Upper lobe of left lung (tissue), 6 donors: ENCODE measurements around the gene OR56A1. TPM values are rescaled to one million over a fixed set of nuclear protein-coding genes. Genes with fewer than 3 reads are reported as not detected.

ENCODE experiments used
- ATAC-seq, 2 donors: fragments of 200-7000 bp; cut with Tn5 transposase; one replicate each; pipeline ENCODE4 v1.9.1; 2022; ENCODE audit warnings: mild to moderate bottlenecking in 2 of 2, moderate library complexity in 2 of 2; ENCODE audit not compliant: low FRiP score in 2 of 2
- DNase-seq, 2 donors: peaks; one replicate each; pipeline ENCODE4 v3.0.0-alpha.2; 2019 to 2020
- H3K27ac ChIP-seq, 4 donors: fragments of 200-600 bp; sonication (generic); one replicate each; pipeline ENCODE4 v1.5.1; 2016 to 2019
- H3K27me3 ChIP-seq, 4 donors: fragments of 200-600 bp; sonication (generic); one replicate each; pipeline ENCODE4 v1.5.1; 2017 to 2019
- H3K36me3 ChIP-seq, 4 donors: fragments of 200-600 bp; sonication (generic); one replicate each; pipeline ENCODE4 v1.5.1; 2016 to 2019
- H3K4me1 ChIP-seq, 4 donors: fragments of 200-600 bp; sonication (generic); one replicate each; pipeline ENCODE4 v1.5.1; 2018 to 2019
- H3K4me3 ChIP-seq, 4 donors: fragments of 200-600 bp; sonication (generic); one replicate each; pipeline ENCODE4 v1.5.1; 2017 to 2019; ENCODE audit warnings: mild to moderate bottlenecking in 2 of 4, moderate library complexity in 1 of 4
- H3K9me3 ChIP-seq, 4 donors: fragments of 200-600 bp; sonication (generic); one replicate each; pipeline ENCODE4 v1.5.1; 2018 to 2019
- EP300 ChIP-seq, 4 donors: sonication (generic); formaldehyde crosslinking; IDR thresholded peaks; one replicate each; pipeline ENCODE4 v1.5.1; 2017; ENCODE audit warnings: antibody characterized with exemption in 4 of 4, control low read depth in 2 of 4
- POLR2A ChIP-seq, 4 donors: fragments of 450-650 bp; IDR thresholded peaks; one replicate each; pipeline ENCODE4 v1.5.1; 2016 to 2017; ENCODE audit warnings: antibody characterized with exemption in 4 of 4, mild to moderate bottlenecking in 2 of 4
- POLR2AphosphoS5 ChIP-seq, 2 donors: sonication (generic); formaldehyde crosslinking; IDR thresholded peaks; one replicate each; pipeline ENCODE4 v1.5.1; 2017; ENCODE audit warnings: antibody characterized with exemption in 2 of 2
- WGBS, 2 donors: methylation state at CpG; one replicate each; pipeline ENCODE4 v1.1.5; 2017 to 2018; 5-methylcytosine and 5-hydroxymethylcytosine counted together
- total RNA-seq, 6 donors: library from RNA; depleted of rRNA in 4 of 6; stranded (reverse); fragments of >200 nt in 4 of 6; gene quantifications; one replicate each; pipeline versions ENCODE4 v1.1.0 to v1.2.1, GENCODE V29; 2016 to 2021
- TF ChIP-seq, protein P1 (sequence below), 6 experiments: fragments of 450-650 bp in 4 of 6; fragments of 200-600 bp in 2 of 6; sonication (generic) in 2 of 6; IDR thresholded peaks; one replicate each; pipeline ENCODE4 v1.5.1; 2016 to 2019; ENCODE audit warnings: antibody characterized with exemption in 6 of 6
- donor health status: DM: no; HTN: no; CAD: no; lungs with moderate emphysema.
- donor health status: DM: no; HTN: yes; CAD: no; lungs with severe emphysema.

OR56A1 gene
- total RNA-seq, 6 donors from 2014 or later, result 0.15 TPM; not detected in 5

DNA sequence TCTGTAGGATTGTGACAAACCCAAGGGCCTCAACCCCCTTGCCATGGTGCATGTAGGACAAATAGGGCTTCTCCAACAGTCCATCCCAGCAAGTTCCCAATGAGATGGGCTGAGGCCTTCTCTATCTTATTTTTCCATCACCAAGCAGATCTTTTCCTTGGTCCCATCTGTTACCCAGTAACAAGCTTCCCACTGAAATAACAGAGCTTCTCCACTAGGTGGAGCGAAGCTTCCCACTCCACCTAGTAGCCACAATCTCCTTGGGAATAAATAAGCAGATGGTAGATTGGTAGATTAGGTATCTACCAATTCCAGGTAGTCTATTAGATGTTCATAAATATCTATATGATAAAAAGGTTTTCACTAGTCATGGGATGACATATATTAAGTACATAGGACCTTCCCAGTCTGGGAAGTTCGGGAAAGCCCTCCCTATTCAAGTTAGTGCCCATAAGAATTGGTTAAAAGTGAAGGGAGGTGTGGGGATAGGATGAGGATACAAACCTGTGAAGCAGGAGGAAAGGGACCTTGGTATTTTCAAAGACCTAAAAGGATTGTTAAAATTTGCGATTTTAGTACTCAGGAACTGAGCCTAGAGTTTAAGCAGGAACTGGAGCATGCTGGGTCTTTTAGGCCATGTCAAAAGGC is 37.8 kb downstream of the OR56A1 start:
- Histone ChIP-seq H3K4me3 (no peak overlapping the region), H3K4me1 (no peaks in the 10 kb centered on the region), H3K27ac (no peak overlapping the region), H3K27me3 (no peaks in the 10 kb centered on the region), H3K9me3 (no peaks in the 10 kb centered on the region), H3K36me3 (no peaks in the 10 kb centered on the region)
- no peak for TF ChIP-seq POLR2AphosphoS5 (IDR thresholded peaks at IDR 0.05)
- TF ChIP-seq, protein P1, sequence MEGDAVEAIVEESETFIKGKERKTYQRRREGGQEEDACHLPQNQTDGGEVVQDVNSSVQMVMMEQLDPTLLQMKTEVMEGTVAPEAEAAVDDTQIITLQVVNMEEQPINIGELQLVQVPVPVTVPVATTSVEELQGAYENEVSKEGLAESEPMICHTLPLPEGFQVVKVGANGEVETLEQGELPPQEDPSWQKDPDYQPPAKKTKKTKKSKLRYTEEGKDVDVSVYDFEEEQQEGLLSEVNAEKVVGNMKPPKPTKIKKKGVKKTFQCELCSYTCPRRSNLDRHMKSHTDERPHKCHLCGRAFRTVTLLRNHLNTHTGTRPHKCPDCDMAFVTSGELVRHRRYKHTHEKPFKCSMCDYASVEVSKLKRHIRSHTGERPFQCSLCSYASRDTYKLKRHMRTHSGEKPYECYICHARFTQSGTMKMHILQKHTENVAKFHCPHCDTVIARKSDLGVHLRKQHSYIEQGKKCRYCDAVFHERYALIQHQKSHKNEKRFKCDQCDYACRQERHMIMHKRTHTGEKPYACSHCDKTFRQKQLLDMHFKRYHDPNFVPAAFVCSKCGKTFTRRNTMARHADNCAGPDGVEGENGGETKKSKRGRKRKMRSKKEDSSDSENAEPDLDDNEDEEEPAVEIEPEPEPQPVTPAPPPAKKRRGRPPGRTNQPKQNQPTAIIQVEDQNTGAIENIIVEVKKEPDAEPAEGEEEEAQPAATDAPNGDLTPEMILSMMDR (IDR thresholded peaks at IDR 0.05), result peak in 5 of 6 experiments; percentile 20 to 47 (median 33)
- no peak for DNase-seq
- ATAC-seq, result peak in 1 of 2 donors; percentile 53
- 58 to 61% methylated on average over 3 of the region's 3 CpGs for WGBS, 2 donors

DNA sequence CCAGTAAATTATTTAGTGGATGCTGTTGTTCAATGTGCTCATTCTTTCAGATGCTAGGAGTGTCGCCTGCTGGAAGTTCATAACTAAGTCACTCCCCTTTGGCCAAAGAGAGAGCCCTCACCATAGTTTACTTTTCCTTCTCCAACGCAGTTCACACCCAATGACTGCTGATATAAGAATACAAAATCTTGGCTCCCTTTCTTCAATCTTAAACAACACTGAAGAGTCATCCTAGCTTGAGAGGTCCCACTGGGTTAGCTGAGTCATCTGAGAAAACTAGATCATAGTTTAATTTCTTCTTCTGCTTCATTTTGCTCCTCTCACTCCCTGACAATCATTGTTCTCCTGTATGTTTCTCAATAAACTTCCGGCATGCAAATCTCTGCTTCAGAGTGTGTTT is 38.4 kb downstream of the OR56A1 start:
- Histone ChIP-seq H3K27me3 (no peaks in the 10 kb centered on the region), H3K9me3 (no peaks in the 10 kb centered on the region), H3K36me3 (no peaks in the 10 kb centered on the region), H3K4me1 (no peaks in the 10 kb centered on the region), H3K27ac (no peak overlapping the region), H3K4me3 (no peak overlapping the region)
- DNase-seq (no peak), ATAC-seq (peak in 1 of 2 donors; percentile 55)
- 54 to 57% methylated on average over 3 of the region's 3 CpGs for WGBS, 2 donors
- TF ChIP-seq POLR2AphosphoS5 (IDR thresholded peaks at IDR 0.05), result no peak
- TF ChIP-seq EP300 (IDR thresholded peaks at IDR 0.05), result no peak
- TF ChIP-seq, protein P1 (IDR thresholded peaks at IDR 0.05), result no peak

DNA sequence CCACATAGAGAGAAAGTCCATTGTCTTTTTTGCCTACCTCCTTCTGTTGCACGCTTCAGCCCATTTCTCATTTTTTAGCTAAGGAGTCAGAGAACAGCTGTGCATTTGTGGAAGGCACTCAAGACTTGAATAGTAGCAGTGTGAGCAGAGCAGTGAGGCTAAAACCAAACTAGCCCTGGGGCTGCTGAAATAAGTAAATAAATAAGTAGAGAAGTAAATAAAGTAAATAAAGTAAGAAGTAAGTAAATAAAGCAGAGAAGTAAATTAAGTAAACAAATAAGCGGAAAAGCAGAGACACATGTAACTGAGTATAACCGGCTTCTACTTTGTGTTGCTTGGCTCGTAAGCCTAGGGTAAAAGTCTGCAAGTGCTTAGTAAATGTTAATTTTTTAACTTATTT is 41.4 kb downstream of the OR56A1 start:
- Histone ChIP-seq H3K9me3 (no peaks in the 10 kb centered on the region), H3K27me3 (no peaks in the 10 kb centered on the region), H3K36me3 (no peaks in the 10 kb centered on the region), H3K27ac (no peak overlapping the region), H3K4me3 (no peak overlapping the region), H3K4me1 (no peaks in the 10 kb centered on the region)
- WGBS, 2 donors, result 78 to 83% methylated on average over 4 of the region's 4 CpGs
- no peak for TF ChIP-seq EP300 (IDR thresholded peaks at IDR 0.05)
- TF ChIP-seq POLR2A (IDR thresholded peaks at IDR 0.05), result no peak
- TF ChIP-seq, protein P1 (IDR thresholded peaks at IDR 0.05), result no peak
- no peak for TF ChIP-seq POLR2AphosphoS5 (IDR thresholded peaks at IDR 0.05)
- ATAC-seq (no peak), DNase-seq (no peak)

DNA sequence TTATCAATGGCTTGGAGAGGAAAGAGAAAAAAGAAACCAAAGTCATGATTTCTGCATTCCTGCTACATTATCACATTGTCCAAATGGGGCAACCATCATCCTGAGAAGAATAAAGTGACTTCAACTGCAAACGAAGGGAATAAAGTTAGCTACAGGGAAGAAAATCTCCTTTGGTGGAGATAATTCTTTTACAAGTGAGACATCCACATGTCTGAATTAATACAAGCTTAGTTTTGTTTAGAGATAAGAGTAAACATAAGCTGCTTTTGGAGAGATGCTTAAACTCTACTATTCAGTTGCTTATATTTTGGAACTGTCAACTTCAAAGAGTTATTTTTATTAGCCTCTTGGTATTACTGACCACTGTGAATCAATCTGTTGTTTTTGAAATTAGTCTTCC is 43.7 kb downstream of the OR56A1 start, which contains the start of gene OR52L1:
OR52L1 (minus strand) TSS at position 101 of the 400 bp plus-strand sequence; CDS start at position 46, 55 bp downstream.
- no peak within 1 kb of the TSS for H3K4me3 ChIP-seq
- no peak for TF ChIP-seq POLR2A (IDR thresholded peaks at IDR 0.05)
- TF ChIP-seq, protein P1 (IDR thresholded peaks at IDR 0.05), result no peak
- TF ChIP-seq POLR2AphosphoS5 (IDR thresholded peaks at IDR 0.05), result no peak
- no peak for TF ChIP-seq EP300 (IDR thresholded peaks at IDR 0.05)
- no peaks in the 10 kb centered on the region for H3K9me3 ChIP-seq
- ATAC-seq (no peak), DNase-seq (no peak)
- no peaks in the 10 kb centered on the region for H3K27me3 ChIP-seq
- WGBS, 2 donors, result 54 to 57% methylated on average over 1 of the region's 1 CpG
- no peaks in the 10 kb centered on the region for H3K36me3 ChIP-seq
- H3K4me1 ChIP-seq, result no peaks in the 10 kb centered on the region
- H3K27ac ChIP-seq, result no peak within 1 kb of the TSS

DNA sequence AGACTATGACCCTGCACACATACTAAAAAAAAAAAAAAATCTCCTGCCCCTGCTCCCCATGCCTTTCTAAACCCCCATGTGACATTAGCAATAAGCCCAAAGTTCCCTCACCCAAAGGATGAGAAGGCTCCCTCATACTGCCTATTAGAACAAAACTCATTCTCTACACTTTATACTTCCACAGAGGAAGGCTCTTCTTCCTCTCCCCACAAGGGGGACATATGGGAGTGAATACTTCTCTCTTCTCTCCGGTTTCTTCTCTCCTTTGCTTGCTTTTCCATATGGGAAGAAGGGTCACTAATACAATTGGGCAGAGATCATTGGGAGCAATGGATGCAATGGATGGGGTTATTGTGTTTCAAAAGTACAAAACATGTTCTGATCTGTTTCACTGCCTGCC is 47.1 kb downstream of the OR56A1 start:
- no peaks in the 10 kb centered on the region for H3K9me3 ChIP-seq
- H3K36me3 ChIP-seq, result no peaks in the 10 kb centered on the region
- 46 to 56% methylated on average over 1 of the region's 1 CpG for WGBS, 2 donors
- no peaks in the 10 kb centered on the region for H3K27me3 ChIP-seq
- H3K27ac ChIP-seq, result no peak overlapping the region
- DNase-seq (no peak), ATAC-seq (no peak)
- no peak overlapping the region for H3K4me3 ChIP-seq
- no peak for TF ChIP-seq EP300 (IDR thresholded peaks at IDR 0.05)
- no peaks in the 10 kb centered on the region for H3K4me1 ChIP-seq
